Measurements from ENCODE around the gene EPHA5.

Gene EPHA5

GRCh38 chr4:65670331-65671031 lies at the start of gene EPHA5:
TSS of gene EPHA5 (minus strand) at chr4:65670489. CDS start at chr4:65669742, 747 bp downstream.
- Histone ChIP-seq H3K27me3 (ENCODE audit: control insufficient read depth, insufficient read depth, low read length) (peaks cover 24% of the 10 kb centered on the region), H3K9me3 (ENCODE audit: control insufficient read depth, insufficient read depth, low read length) (no peaks in the 10 kb centered on the region), H3K4me3 (ENCODE audit: low read length) (peak within 1 kb of the TSS; percentile 29; the same call in 1 of the 2 replicates), H3K4me1 (ENCODE audit: control insufficient read depth, insufficient read depth, low read length) (no peaks in the 10 kb centered on the region), H3K36me3 (ENCODE audit: control insufficient read depth, insufficient read depth, low read length) (no peaks in the 10 kb centered on the region), H3K27ac (ENCODE audit: low read length) (no peak within 1 kb of the TSS)
- DNase-seq (ENCODE audit: low read depth, low spot score) = peak; percentile 54
- no CpG with 5 or more reads among the region's 51 CpGs for WGBS (ENCODE audit: insufficient coverage, insufficient read length)

GRCh38 chr4:65719635-65720034 lies 49.3 kb upstream of the EPHA5 start:
- WGBS (ENCODE audit: insufficient coverage, insufficient read length) = no CpG with 5 or more reads among the region's 2 CpGs
- Histone ChIP-seq H3K9me3 (ENCODE audit: control insufficient read depth, insufficient read depth, low read length) (no peaks in the 10 kb centered on the region), H3K36me3 (ENCODE audit: control insufficient read depth, insufficient read depth, low read length) (no peaks in the 10 kb centered on the region), H3K4me1 (ENCODE audit: control insufficient read depth, insufficient read depth, low read length) (no peaks in the 10 kb centered on the region), H3K27me3 (ENCODE audit: control insufficient read depth, insufficient read depth, low read length) (no peaks in the 10 kb centered on the region), H3K27ac (ENCODE audit: low read length) (no peak overlapping the region), H3K4me3 (ENCODE audit: low read length) (no peak overlapping the region)
- DNase-seq (ENCODE audit: low read depth, low spot score) = no peak

GRCh38 chr4:65698631-65699030 lies 28.3 kb upstream of the EPHA5 start:
- no peak for DNase-seq (ENCODE audit: low read depth, low spot score)
- Histone ChIP-seq H3K27ac (ENCODE audit: low read length) (no peak overlapping the region), H3K36me3 (ENCODE audit: control insufficient read depth, insufficient read depth, low read length) (no peaks in the 10 kb centered on the region), H3K4me1 (ENCODE audit: control insufficient read depth, insufficient read depth, low read length) (no peaks in the 10 kb centered on the region), H3K27me3 (ENCODE audit: control insufficient read depth, insufficient read depth, low read length) (no peaks in the 10 kb centered on the region), H3K9me3 (ENCODE audit: control insufficient read depth, insufficient read depth, low read length) (no peaks in the 10 kb centered on the region), H3K4me3 (ENCODE audit: low read length) (no peak overlapping the region)
- WGBS (ENCODE audit: insufficient coverage, insufficient read length) = no CpG with 5 or more reads among the region's 1 CpG

GRCh38 chr4:65696436-65696835 lies 26.1 kb upstream of the EPHA5 start:
- no peaks in the 10 kb centered on the region for H3K27me3 ChIP-seq (ENCODE audit: control insufficient read depth, insufficient read depth, low read length)
- no peak for DNase-seq (ENCODE audit: low read depth, low spot score)
- H3K4me1 ChIP-seq (ENCODE audit: control insufficient read depth, insufficient read depth, low read length) = no peaks in the 10 kb centered on the region
- H3K4me3 ChIP-seq (ENCODE audit: low read length) = no peak overlapping the region
- no peaks in the 10 kb centered on the region for H3K36me3 ChIP-seq (ENCODE audit: control insufficient read depth, insufficient read depth, low read length)
- no peak overlapping the region for H3K27ac ChIP-seq (ENCODE audit: low read length)
- no CpG with 5 or more reads among the region's 4 CpGs for WGBS (ENCODE audit: insufficient coverage, insufficient read length)
- H3K9me3 ChIP-seq (ENCODE audit: control insufficient read depth, insufficient read depth, low read length) = no peaks in the 10 kb centered on the region

- no peak for DNase-seq (ENCODE audit: low read depth, low spot score)
- Histone ChIP-seq H3K4me3 (ENCODE audit: low read length) (no peak overlapping the region), H3K36me3 (ENCODE audit: control insufficient read depth, insufficient read depth, low read length) (no peaks in the 10 kb centered on the region), H3K9me3 (ENCODE audit: control insufficient read depth, insufficient read depth, low read length) (no peaks in the 10 kb centered on the region), H3K4me1 (ENCODE audit: control insufficient read depth, insufficient read depth, low read length) (no peaks in the 10 kb centered on the region), H3K27me3 (ENCODE audit: control insufficient read depth, insufficient read depth, low read length) (peaks cover 24% of the 10 kb centered on the region), H3K27ac (ENCODE audit: low read length) (no peak overlapping the region)
- no CpG with 5 or more reads among the region's 2 CpGs for WGBS (ENCODE audit: insufficient coverage, insufficient read length)
Measured at GRCh38 chr4:65671372-65671771, 1.1 kb upstream of the EPHA5 start.

- Histone ChIP-seq H3K9me3 (ENCODE audit: control insufficient read depth, insufficient read depth, low read length) (no peaks in the 10 kb centered on the region), H3K27ac (ENCODE audit: low read length) (no peak overlapping the region), H3K36me3 (ENCODE audit: control insufficient read depth, insufficient read depth, low read length) (no peaks in the 10 kb centered on the region), H3K4me1 (ENCODE audit: control insufficient read depth, insufficient read depth, low read length) (no peaks in the 10 kb centered on the region), H3K4me3 (ENCODE audit: low read length) (peak overlapping the region; percentile 29; the same call in 1 of the 2 replicates), H3K27me3 (ENCODE audit: control insufficient read depth, insufficient read depth, low read length) (peaks cover 24% of the 10 kb centered on the region)
- no peak for DNase-seq (ENCODE audit: low read depth, low spot score)
- no CpG with 5 or more reads among the region's 6 CpGs for WGBS (ENCODE audit: insufficient coverage, insufficient read length)
Measured at GRCh38 chr4:65670020-65670330, 314 bp downstream of the EPHA5 start.

GRCh38 chr4:65669111-65670019 lies 924 bp downstream of the EPHA5 start:
- no CpG with 5 or more reads among the region's 60 CpGs for WGBS (ENCODE audit: insufficient coverage, insufficient read length)
- H3K27ac ChIP-seq (ENCODE audit: low read length) = no peak overlapping the region
- DNase-seq (ENCODE audit: low read depth, low spot score) = no peak
- no peaks in the 10 kb centered on the region for H3K9me3 ChIP-seq (ENCODE audit: control insufficient read depth, insufficient read depth, low read length)
- no peaks in the 10 kb centered on the region for H3K4me1 ChIP-seq (ENCODE audit: control insufficient read depth, insufficient read depth, low read length)
- H3K36me3 ChIP-seq (ENCODE audit: control insufficient read depth, insufficient read depth, low read length) = no peaks in the 10 kb centered on the region
- peaks cover 24% of the 10 kb centered on the region for H3K27me3 ChIP-seq (ENCODE audit: control insufficient read depth, insufficient read depth, low read length)
- peak overlapping the region; percentile 29; the same call in 1 of the 2 replicates for H3K4me3 ChIP-seq (ENCODE audit: low read length)

GRCh38 chr4:65668201-65669089 lies 1.8 kb downstream of the EPHA5 start:
- DNase-seq (ENCODE audit: low read depth, low spot score) = no peak
- no peaks in the 10 kb centered on the region for H3K4me1 ChIP-seq (ENCODE audit: control insufficient read depth, insufficient read depth, low read length)
- H3K27ac ChIP-seq (ENCODE audit: low read length) = no peak overlapping the region
- no peaks in the 10 kb centered on the region for H3K36me3 ChIP-seq (ENCODE audit: control insufficient read depth, insufficient read depth, low read length)
- no CpG with 5 or more reads among the region's 32 CpGs for WGBS (ENCODE audit: insufficient coverage, insufficient read length)
- no peaks in the 10 kb centered on the region for H3K9me3 ChIP-seq (ENCODE audit: control insufficient read depth, insufficient read depth, low read length)
- peaks cover 24% of the 10 kb centered on the region for H3K27me3 ChIP-seq (ENCODE audit: control insufficient read depth, insufficient read depth, low read length)
- peak overlapping the region; percentile 31; the same call in 1 of the 2 replicates for H3K4me3 ChIP-seq (ENCODE audit: low read length)

- H3K9me3 ChIP-seq (ENCODE audit: control insufficient read depth, insufficient read depth, low read length) = no peaks in the 10 kb centered on the region
- no CpG with 5 or more reads among the region's 10 CpGs for WGBS (ENCODE audit: insufficient coverage, insufficient read length)
- H3K27me3 ChIP-seq (ENCODE audit: control insufficient read depth, insufficient read depth, low read length) = peaks cover 24% of the 10 kb centered on the region
- no peak overlapping the region for H3K27ac ChIP-seq (ENCODE audit: low read length)
- no peaks in the 10 kb centered on the region for H3K36me3 ChIP-seq (ENCODE audit: control insufficient read depth, insufficient read depth, low read length)
- DNase-seq (ENCODE audit: low read depth, low spot score) = no peak
- H3K4me3 ChIP-seq (ENCODE audit: low read length) = no peak overlapping the region
- no peaks in the 10 kb centered on the region for H3K4me1 ChIP-seq (ENCODE audit: control insufficient read depth, insufficient read depth, low read length)
Measured at GRCh38 chr4:65667506-65668041, 2.7 kb downstream of the EPHA5 start.

Measured in iPS DF 6.9 (cell line).